ENCODE measurements around the gene UBAC2.

DNA sequence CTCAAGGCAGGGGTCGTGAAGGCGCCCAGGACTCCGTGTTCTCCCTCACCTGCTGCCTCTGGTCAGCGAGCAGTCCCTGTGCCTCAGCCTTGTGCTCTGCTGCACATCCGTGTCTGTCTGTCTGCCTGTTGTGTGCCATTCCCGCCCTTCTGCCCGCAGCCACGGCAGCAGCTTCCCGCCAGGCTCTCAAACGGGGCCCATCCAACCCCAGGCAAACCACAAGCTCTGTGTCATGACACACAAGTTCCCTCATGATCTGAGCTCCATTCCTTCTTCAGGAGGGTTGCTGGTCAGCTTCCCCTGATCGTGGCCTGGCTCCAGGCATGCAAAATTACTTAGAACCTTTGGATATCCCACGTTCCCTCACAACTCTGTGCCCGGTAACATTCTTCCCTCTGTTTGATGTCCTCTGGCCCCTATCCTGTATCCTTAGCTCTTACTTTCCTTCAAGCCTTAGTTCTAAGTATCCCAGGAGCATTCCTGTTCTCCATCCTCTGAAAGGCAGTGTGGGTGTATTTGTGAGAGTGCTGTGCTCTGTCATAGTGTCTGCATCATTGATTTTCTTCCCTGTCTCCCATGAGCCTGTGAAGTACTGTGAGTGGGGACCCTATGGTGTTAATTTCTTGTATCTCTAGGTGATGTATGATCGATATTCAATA is 103.3 kb downstream of the UBAC2 start:
- TF ChIP-seq, protein P1, sequence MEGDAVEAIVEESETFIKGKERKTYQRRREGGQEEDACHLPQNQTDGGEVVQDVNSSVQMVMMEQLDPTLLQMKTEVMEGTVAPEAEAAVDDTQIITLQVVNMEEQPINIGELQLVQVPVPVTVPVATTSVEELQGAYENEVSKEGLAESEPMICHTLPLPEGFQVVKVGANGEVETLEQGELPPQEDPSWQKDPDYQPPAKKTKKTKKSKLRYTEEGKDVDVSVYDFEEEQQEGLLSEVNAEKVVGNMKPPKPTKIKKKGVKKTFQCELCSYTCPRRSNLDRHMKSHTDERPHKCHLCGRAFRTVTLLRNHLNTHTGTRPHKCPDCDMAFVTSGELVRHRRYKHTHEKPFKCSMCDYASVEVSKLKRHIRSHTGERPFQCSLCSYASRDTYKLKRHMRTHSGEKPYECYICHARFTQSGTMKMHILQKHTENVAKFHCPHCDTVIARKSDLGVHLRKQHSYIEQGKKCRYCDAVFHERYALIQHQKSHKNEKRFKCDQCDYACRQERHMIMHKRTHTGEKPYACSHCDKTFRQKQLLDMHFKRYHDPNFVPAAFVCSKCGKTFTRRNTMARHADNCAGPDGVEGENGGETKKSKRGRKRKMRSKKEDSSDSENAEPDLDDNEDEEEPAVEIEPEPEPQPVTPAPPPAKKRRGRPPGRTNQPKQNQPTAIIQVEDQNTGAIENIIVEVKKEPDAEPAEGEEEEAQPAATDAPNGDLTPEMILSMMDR (IDR thresholded peaks at IDR 0.05), result no peak
- TF ChIP-seq POLR2A (IDR thresholded peaks at IDR 0.05), result no peak

Measured in heart left ventricle (tissue), 13 donors.